Measurements from ENCODE around the gene ZIC2. TPM values are rescaled to one million over a fixed set of nuclear protein-coding genes. Genes with fewer than 3 reads are reported as not detected.

ZIC2 gene
- polyA plus RNA-seq, 1 donor from 2014 or later, result 10.6 TPM

GRCh38 chr13:99994638-99995020, 13.0 kb downstream of the ZIC2 start:
- Histone ChIP-seq H3K27ac (ENCODE audit: low read length) (no peak overlapping the region), H3F3A (ENCODE audit: insufficient read depth, low read length, poor library complexity, severe bottlenecking) (no peaks in the 10 kb centered on the region), H3K27me3 (ENCODE audit: insufficient read depth, low read depth, low read length) (peaks cover 87% of the 10 kb centered on the region), H3K79me2 (replicated peaks; ENCODE audit: insufficient read depth, low read length) (peaks cover 30% of the 10 kb centered on the region), H2AFZ (ENCODE audit: low read depth, low read length) (no peak overlapping the region), H3K9me2 (ENCODE audit: insufficient read depth, low read length) (no peaks in the 10 kb centered on the region), H3K4me3 (ENCODE audit: low read length) (no peak overlapping the region), H3K36me3 (ENCODE audit: insufficient read depth, low read length) (no peaks in the 10 kb centered on the region), H3K4me2 (ENCODE audit: low read length) (no peak overlapping the region), H4K20me1 (ENCODE audit: insufficient read depth) (no peaks in the 10 kb centered on the region), H3K9ac (ENCODE audit: low read length) (no peak overlapping the region), H3K9me3 (ENCODE audit: low read length) (no peaks in the 10 kb centered on the region)
- TF ChIP-seq POLR2AphosphoS5 (IDR thresholded peaks at IDR 0.05) (peak; percentile 45), EZH2 (IDR thresholded peaks at IDR 0.05; ENCODE audit: borderline replicate concordance, insufficient read depth, low read length, poor library complexity, severe bottlenecking) (no peak)

- Histone ChIP-seq H3K9ac (ENCODE audit: low read length) (no peak overlapping the region), H2AFZ (ENCODE audit: low read depth, low read length) (no peak overlapping the region), H3F3A (ENCODE audit: insufficient read depth, low read length, poor library complexity, severe bottlenecking) (no peaks in the 10 kb centered on the region), H3K4me2 (ENCODE audit: low read length) (no peak overlapping the region), H3K27ac (ENCODE audit: low read length) (no peak overlapping the region), H3K9me3 (ENCODE audit: low read length) (no peaks in the 10 kb centered on the region), H3K36me3 (ENCODE audit: insufficient read depth, low read length) (no peaks in the 10 kb centered on the region), H3K4me3 (ENCODE audit: low read length) (no peak overlapping the region), H3K9me2 (ENCODE audit: insufficient read depth, low read length) (no peaks in the 10 kb centered on the region), H4K20me1 (ENCODE audit: insufficient read depth) (no peaks in the 10 kb centered on the region), H3K27me3 (ENCODE audit: insufficient read depth, low read depth, low read length) (peaks cover 82% of the 10 kb centered on the region), H3K79me2 (replicated peaks; ENCODE audit: insufficient read depth, low read length) (peaks cover 25% of the 10 kb centered on the region)
- TF ChIP-seq RAD21 (conservative IDR thresholded peaks at IDR 0.05), result no peak
Measured at GRCh38 chr13:99995104-99995588, 13.6 kb downstream of the ZIC2 start.

- Histone ChIP-seq H2AFZ (ENCODE audit: low read depth, low read length) (no peak overlapping the region), H3K9ac (ENCODE audit: low read length) (no peak overlapping the region), H4K20me1 (ENCODE audit: insufficient read depth) (no peaks in the 10 kb centered on the region), H3F3A (ENCODE audit: insufficient read depth, low read length, poor library complexity, severe bottlenecking) (no peaks in the 10 kb centered on the region), H3K36me3 (ENCODE audit: insufficient read depth, low read length) (no peaks in the 10 kb centered on the region), H3K27me3 (ENCODE audit: insufficient read depth, low read depth, low read length) (peaks cover 76% of the 10 kb centered on the region), H3K79me2 (replicated peaks; ENCODE audit: insufficient read depth, low read length) (peaks cover 18% of the 10 kb centered on the region), H3K9me3 (ENCODE audit: low read length) (no peaks in the 10 kb centered on the region), H3K27ac (ENCODE audit: low read length) (no peak overlapping the region), H3K4me3 (ENCODE audit: low read length) (no peak overlapping the region), H3K9me2 (ENCODE audit: insufficient read depth, low read length) (no peaks in the 10 kb centered on the region), H3K4me2 (ENCODE audit: low read length) (no peak overlapping the region)
- TF ChIP-seq REST (IDR thresholded peaks at IDR 0.05; ENCODE audit: borderline replicate concordance) (no peak), POLR2AphosphoS5 (IDR thresholded peaks at IDR 0.05) (peak; percentile 77)
Measured at GRCh38 chr13:99995589-99996380, 14.2 kb downstream of the ZIC2 start.
